K562 (cell line): Measurements from ENCODE around the gene DDAH2. TPM values are rescaled to one million over a fixed set of nuclear protein-coding genes. Genes with fewer than 3 reads are reported as not detected.

Experiments used
- CREB1 ChIP-seq, 2 experiments: sonication (generic) in 1 of 2; formaldehyde crosslinking in 1 of 2; IDR thresholded peaks; 2 replicates each; pipeline versions ENCODE4 v1.6.1 to v1.8.0; 2012 to 2022; ENCODE audit warnings: inconsistent platforms in 1 of 2, mild to moderate bottlenecking in 1 of 2, missing genetic modification reagents in 1 of 2, moderate library complexity in 1 of 2
- CTBP1 ChIP-seq: fragments of 450-650 bp; IDR thresholded peaks from 2 replicates; pipeline ENCODE4 v1.6.1; 2016; ENCODE audit warnings: borderline replicate concordance
- ETS2 ChIP-seq: IDR thresholded peaks from 2 replicates; pipeline ENCODE4 v1.6.1; 2016; ENCODE audit warnings: borderline replicate concordance, missing genetic modification characterization, mild to moderate bottlenecking, moderate library complexity, missing compliant biosample characterization; ENCODE audit not compliant: poor library complexity, severe bottlenecking
- JUNB ChIP-seq: fragments of 450-650 bp; formaldehyde crosslinking; conservative IDR thresholded peaks from 2 replicates; pipeline ENCODE4 v1.4.0; 2020; ENCODE audit warnings: mild to moderate bottlenecking
- MAFG ChIP-seq: fragments of 450-650 bp; conservative IDR thresholded peaks from 2 replicates; pipeline ENCODE4 v1.6.1; 2016; ENCODE audit warnings: missing genetic modification characterization, missing compliant biosample characterization
- MCM7 ChIP-seq, 2 experiments: fragments of 450-650 bp; IDR thresholded peaks; 2 replicates each; pipeline ENCODE4 v1.6.1; 2016 to 2018
- NFIC ChIP-seq: fragments of 450-650 bp; IDR thresholded peaks from 2 replicates; pipeline ENCODE4 v1.6.1; 2017; ENCODE audit warnings: mild to moderate bottlenecking, inconsistent platforms
- NFYB ChIP-seq: IDR thresholded peaks from 2 replicates; pipeline ENCODE4 v1.6.1; 2011; ENCODE audit warnings: mild to moderate bottlenecking, moderate library complexity; ENCODE audit not compliant: insufficient read length; ENCODE audit errors: extremely low read depth
- SIRT6 ChIP-seq: IDR thresholded peaks from one replicate; pipeline ENCODE4 v1.6.1; 2012; ENCODE audit warnings: low read depth, mild to moderate bottlenecking, control low read depth, inconsistent platforms, low read length, moderate library complexity
- SRSF1 ChIP-seq: fragments of 200-400 bp; formaldehyde crosslinking; IDR thresholded peaks from 2 replicates; pipeline ENCODE4 v1.6.1; 2017; ENCODE audit warnings: mild to moderate bottlenecking, low read depth, low read length, moderate library complexity
- ZNF3 ChIP-seq: fragments of 250-450 bp; sonication (Bioruptor Pico); IDR thresholded peaks from 2 replicates; pipeline ENCODE4 v1.5.0; 2021; ENCODE audit warnings: mild to moderate bottlenecking, moderate library complexity
- ZNF431 ChIP-seq: sonication (generic); formaldehyde crosslinking; IDR thresholded peaks from 2 replicates; pipeline ENCODE4 v1.8.0; 2022; ENCODE audit warnings: mild to moderate bottlenecking, missing genetic modification reagents
- polyA plus RNA-seq, 8 experiments: library from polyadenylated mRNA; depleted of rRNA in 4 of 8; stranded (reverse) in 5 of 8; unstranded in 3 of 8; fragments of >200 nt; fragmentation: Nextera tagmentation in 2 of 8; fragmentation: Illumina TruSeq in 1 of 8; extraction: Ambion mirVana in 2 of 8; extraction: Trizol in 1 of 8; gene quantifications; 2 replicates each; pipeline versions ENCODE4 v1.2.1 to v1.2.3, GENCODE V29; 2011 to 2014; ENCODE audit warnings: inconsistent platforms in 1 of 8, missing spikeins in 1 of 8
- total RNA-seq, 7 experiments: library from RNA; depleted of rRNA in 6 of 7; stranded (reverse); fragments of >200 nt in 6 of 7; fragmentation: Illumina TruSeq in 2 of 7; extraction: Trizol in 2 of 7; gene quantifications; 2 replicates each; pipeline versions ENCODE4 v1.2.1 to v1.2.3, GENCODE V29; 2011 to 2021; ENCODE audit warnings: low replicate concordance in 1 of 7
- TF ChIP-seq, protein P1 (sequence below): fragments of 250-450 bp; sonication (Bioruptor Pico); IDR thresholded peaks from 2 replicates; pipeline ENCODE4 v1.9.0; 2021; ENCODE audit warnings: mild to moderate bottlenecking, inconsistent platforms
- TF ChIP-seq, protein P2 (sequence below): fragments of 250-450 bp; sonication (Bioruptor Pico); IDR thresholded peaks from 2 replicates; pipeline ENCODE4 v1.8.0; 2021; ENCODE audit warnings: borderline replicate concordance, mild to moderate bottlenecking, moderate library complexity; ENCODE audit not compliant: poor library complexity, severe bottlenecking
- TF ChIP-seq, protein P3 (sequence below): fragments of 450-650 bp; formaldehyde crosslinking; IDR thresholded peaks from 2 replicates; pipeline ENCODE4 v1.4.0; 2020; ENCODE audit warnings: mild to moderate bottlenecking, moderate library complexity
- TF ChIP-seq, protein P4 (sequence below): IDR thresholded peaks from 3 replicates; pipeline ENCODE4 v1.6.1; 2011; ENCODE audit warnings: borderline replicate concordance, mild to moderate bottlenecking, moderate library complexity; ENCODE audit not compliant: insufficient read length; ENCODE audit errors: extremely low read depth
- TF ChIP-seq, protein P5 (sequence below): fragments of 200-800 bp; sonication (Bioruptor generic); IDR thresholded peaks from 2 replicates; pipeline ENCODE4 v1.6.1; 2017; ENCODE audit warnings: missing genetic modification characterization, missing compliant biosample characterization

Gene DDAH2
- total and polyA plus RNA-seq, 9 of the 15 experiments (the other 6 are each of a cell fraction or from before 2014, with no cell fraction given) = 1.8 to 45.4 (median 21.4) TPM

DNA sequence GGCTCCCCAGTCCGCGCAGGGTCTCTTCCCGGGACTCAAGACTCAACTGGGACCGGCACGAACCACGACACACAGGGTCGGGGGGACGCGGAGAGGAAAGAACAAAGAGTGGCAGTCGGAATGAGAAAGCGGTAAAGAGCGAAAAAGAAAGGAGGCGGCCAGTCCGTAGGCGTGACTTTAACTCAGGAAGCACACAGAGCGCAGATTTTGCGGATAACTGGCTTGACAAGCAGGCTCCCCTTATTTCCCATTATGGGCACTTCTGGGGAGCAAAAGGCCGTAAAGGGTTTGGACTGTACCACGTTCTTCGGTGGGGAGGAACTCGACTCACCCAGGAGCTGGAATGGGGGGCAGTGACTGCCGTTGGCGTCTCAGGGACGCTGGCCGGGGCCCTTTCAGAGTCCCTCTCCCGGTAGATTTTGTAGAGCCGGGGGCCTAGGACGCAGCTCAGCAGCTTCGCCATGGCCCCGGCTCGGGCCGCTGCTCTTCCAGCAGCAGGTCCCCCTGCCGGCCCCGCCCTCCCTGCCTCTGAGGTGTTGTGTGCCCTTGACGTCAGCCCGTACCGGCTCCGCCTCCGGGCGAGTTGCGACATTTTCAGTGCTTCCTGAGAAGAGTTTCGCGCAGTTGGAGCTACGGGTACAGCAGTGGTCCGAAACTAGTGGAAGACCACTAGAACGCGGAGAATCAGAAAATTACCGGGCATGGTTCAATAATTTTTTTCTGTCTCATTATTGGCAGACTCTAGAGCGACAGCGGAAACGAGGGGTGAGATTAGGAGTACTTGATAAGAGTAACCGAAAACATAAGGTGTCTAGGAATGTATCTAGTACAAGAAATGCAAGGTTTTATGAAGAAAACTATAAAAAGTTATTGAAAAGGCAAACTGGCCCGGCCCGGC lies 26.0 kb downstream of the DDAH2 start, which contains the start of gene ABHD16A (continued):
- no peak for TF ChIP-seq ZNF431
- TF ChIP-seq SRSF1 = no peak
- peak; percentile 49; the same call in 1 of the 2 replicates for TF ChIP-seq NFIC
- TF ChIP-seq, protein P1, sequence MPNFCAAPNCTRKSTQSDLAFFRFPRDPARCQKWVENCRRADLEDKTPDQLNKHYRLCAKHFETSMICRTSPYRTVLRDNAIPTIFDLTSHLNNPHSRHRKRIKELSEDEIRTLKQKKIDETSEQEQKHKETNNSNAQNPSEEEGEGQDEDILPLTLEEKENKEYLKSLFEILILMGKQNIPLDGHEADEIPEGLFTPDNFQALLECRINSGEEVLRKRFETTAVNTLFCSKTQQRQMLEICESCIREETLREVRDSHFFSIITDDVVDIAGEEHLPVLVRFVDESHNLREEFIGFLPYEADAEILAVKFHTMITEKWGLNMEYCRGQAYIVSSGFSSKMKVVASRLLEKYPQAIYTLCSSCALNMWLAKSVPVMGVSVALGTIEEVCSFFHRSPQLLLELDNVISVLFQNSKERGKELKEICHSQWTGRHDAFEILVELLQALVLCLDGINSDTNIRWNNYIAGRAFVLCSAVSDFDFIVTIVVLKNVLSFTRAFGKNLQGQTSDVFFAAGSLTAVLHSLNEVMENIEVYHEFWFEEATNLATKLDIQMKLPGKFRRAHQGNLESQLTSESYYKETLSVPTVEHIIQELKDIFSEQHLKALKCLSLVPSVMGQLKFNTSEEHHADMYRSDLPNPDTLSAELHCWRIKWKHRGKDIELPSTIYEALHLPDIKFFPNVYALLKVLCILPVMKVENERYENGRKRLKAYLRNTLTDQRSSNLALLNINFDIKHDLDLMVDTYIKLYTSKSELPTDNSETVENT (CRISPR knock-in tag) = peak; percentile 87
- TF ChIP-seq, protein P2, sequence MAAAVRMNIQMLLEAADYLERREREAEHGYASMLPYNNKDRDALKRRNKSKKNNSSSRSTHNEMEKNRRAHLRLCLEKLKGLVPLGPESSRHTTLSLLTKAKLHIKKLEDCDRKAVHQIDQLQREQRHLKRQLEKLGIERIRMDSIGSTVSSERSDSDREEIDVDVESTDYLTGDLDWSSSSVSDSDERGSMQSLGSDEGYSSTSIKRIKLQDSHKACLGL (CRISPR knock-in tag) = no peak
- TF ChIP-seq SIRT6 = peak; percentile 66
- TF ChIP-seq ZNF3 (CRISPR knock-in tag) = no peak
- TF ChIP-seq MCM7 (IDR thresholded peaks at IDR 0.05) = peak in 1 of 2 experiments; percentile 6; a peak in 1 of 4 replicates
- TF ChIP-seq ETS2 (tag) = no peak
- TF ChIP-seq JUNB = no peak
- TF ChIP-seq NFYB = no peak
- peak; percentile 94 for TF ChIP-seq CREB1 (IDR thresholded peaks at IDR 0.05)
- TF ChIP-seq CREB1 (CRISPR knock-in tag; IDR thresholded peaks at IDR 0.05) = peak; percentile 94
- TF ChIP-seq, protein P3, sequence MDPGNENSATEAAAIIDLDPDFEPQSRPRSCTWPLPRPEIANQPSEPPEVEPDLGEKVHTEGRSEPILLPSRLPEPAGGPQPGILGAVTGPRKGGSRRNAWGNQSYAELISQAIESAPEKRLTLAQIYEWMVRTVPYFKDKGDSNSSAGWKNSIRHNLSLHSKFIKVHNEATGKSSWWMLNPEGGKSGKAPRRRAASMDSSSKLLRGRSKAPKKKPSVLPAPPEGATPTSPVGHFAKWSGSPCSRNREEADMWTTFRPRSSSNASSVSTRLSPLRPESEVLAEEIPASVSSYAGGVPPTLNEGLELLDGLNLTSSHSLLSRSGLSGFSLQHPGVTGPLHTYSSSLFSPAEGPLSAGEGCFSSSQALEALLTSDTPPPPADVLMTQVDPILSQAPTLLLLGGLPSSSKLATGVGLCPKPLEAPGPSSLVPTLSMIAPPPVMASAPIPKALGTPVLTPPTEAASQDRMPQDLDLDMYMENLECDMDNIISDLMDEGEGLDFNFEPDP (CRISPR knock-in tag) = peak; percentile 65; the same call in 1 of the 2 replicates
- TF ChIP-seq, protein P4, sequence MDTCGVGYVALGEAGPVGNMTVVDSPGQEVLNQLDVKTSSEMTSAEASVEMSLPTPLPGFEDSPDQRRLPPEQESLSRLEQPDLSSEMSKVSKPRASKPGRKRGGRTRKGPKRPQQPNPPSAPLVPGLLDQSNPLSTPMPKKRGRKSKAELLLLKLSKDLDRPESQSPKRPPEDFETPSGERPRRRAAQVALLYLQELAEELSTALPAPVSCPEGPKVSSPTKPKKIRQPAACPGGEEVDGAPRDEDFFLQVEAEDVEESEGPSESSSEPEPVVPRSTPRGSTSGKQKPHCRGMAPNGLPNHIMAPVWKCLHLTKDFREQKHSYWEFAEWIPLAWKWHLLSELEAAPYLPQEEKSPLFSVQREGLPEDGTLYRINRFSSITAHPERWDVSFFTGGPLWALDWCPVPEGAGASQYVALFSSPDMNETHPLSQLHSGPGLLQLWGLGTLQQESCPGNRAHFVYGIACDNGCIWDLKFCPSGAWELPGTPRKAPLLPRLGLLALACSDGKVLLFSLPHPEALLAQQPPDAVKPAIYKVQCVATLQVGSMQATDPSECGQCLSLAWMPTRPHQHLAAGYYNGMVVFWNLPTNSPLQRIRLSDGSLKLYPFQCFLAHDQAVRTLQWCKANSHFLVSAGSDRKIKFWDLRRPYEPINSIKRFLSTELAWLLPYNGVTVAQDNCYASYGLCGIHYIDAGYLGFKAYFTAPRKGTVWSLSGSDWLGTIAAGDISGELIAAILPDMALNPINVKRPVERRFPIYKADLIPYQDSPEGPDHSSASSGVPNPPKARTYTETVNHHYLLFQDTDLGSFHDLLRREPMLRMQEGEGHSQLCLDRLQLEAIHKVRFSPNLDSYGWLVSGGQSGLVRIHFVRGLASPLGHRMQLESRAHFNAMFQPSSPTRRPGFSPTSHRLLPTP = no peak
- TF ChIP-seq, protein P5, sequence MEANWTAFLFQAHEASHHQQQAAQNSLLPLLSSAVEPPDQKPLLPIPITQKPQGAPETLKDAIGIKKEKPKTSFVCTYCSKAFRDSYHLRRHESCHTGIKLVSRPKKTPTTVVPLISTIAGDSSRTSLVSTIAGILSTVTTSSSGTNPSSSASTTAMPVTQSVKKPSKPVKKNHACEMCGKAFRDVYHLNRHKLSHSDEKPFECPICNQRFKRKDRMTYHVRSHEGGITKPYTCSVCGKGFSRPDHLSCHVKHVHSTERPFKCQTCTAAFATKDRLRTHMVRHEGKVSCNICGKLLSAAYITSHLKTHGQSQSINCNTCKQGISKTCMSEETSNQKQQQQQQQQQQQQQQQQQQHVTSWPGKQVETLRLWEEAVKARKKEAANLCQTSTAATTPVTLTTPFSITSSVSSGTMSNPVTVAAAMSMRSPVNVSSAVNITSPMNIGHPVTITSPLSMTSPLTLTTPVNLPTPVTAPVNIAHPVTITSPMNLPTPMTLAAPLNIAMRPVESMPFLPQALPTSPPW (CRISPR knock-in tag) = peak; percentile 97
- TF ChIP-seq CTBP1 = peak; percentile 48; the same call in 1 of the 2 replicates
- TF ChIP-seq MAFG = no peak; the same call in 1 of the 2 replicates
